H9 (cell line): ENCODE data around the gene GATAD2B. TPM values are rescaled to one million over a fixed set of nuclear protein-coding genes. Genes with fewer than 3 reads are reported as not detected.

Source experiments
- DNase-seq: peaks from one replicate; pipeline ENCODE4 v3.0.0-alpha.2; 2017
- H2AFZ ChIP-seq: one replicate; pipeline ENCODE4 v1.6.1; 2013; ENCODE audit warnings: mild to moderate bottlenecking, low read length, control low read depth, moderate library complexity
- H2AK5ac ChIP-seq: 2 replicates; pipeline ENCODE4 v1.6.1; 2013; ENCODE audit warnings: low read length, control low read depth, mixed read lengths; ENCODE audit not compliant: insufficient read length
- H2BK120ac ChIP-seq: one replicate; pipeline ENCODE4 v1.6.1; 2013; ENCODE audit warnings: low read depth, mild to moderate bottlenecking, low read length, control low read depth, inconsistent platforms; ENCODE audit not compliant: poor library complexity, severe bottlenecking
- H2BK12ac ChIP-seq: 2 replicates; pipeline ENCODE4 v1.6.1; 2013; ENCODE audit warnings: low read length, control low read depth, mixed read lengths, low read depth; ENCODE audit not compliant: insufficient read length
- H2BK15ac ChIP-seq: 2 replicates; pipeline ENCODE4 v1.6.1; 2013; ENCODE audit warnings: low read depth, low read length, control low read depth
- H2BK20ac ChIP-seq: one replicate; pipeline ENCODE4 v1.6.1; 2013; ENCODE audit warnings: low read depth, mild to moderate bottlenecking, low read length, control low read depth, inconsistent platforms; ENCODE audit not compliant: poor library complexity, severe bottlenecking
- H2BK5ac ChIP-seq: 2 replicates; pipeline ENCODE4 v1.6.1; 2013; ENCODE audit warnings: low read length, control low read depth, mixed read lengths; ENCODE audit not compliant: insufficient read length
- H3K14ac ChIP-seq: 2 replicates; pipeline ENCODE4 v1.6.1; 2013; ENCODE audit warnings: low read length, control low read depth; ENCODE audit not compliant: insufficient read depth
- H3K18ac ChIP-seq: 2 replicates; pipeline ENCODE4 v1.6.1; 2013; ENCODE audit warnings: low read depth, mild to moderate bottlenecking, mixed read lengths, low read length, control low read depth; ENCODE audit not compliant: insufficient read length
- H3K23ac ChIP-seq: 2 replicates; pipeline ENCODE4 v1.6.1; 2013; ENCODE audit warnings: low read length, control low read depth, mixed read lengths, low read depth; ENCODE audit not compliant: insufficient read length
- H3K23me2 ChIP-seq: 2 replicates; pipeline ENCODE4 v1.6.1; 2013; ENCODE audit warnings: low read depth, mild to moderate bottlenecking, mixed read lengths, low read length, control low read depth; ENCODE audit not compliant: insufficient read length, poor library complexity, severe bottlenecking
- H3K27ac ChIP-seq: 2 replicates; pipeline ENCODE4 v1.5.1; 2013; ENCODE audit warnings: low read length, control low read depth, mixed read lengths, low read depth; ENCODE audit not compliant: insufficient read length
- H3K27me3 ChIP-seq: 2 replicates; pipeline ENCODE4 v1.6.1; 2013; ENCODE audit warnings: low read length, control low read depth, inconsistent platforms; ENCODE audit not compliant: insufficient read depth
- H3K4ac ChIP-seq: 2 replicates; pipeline ENCODE4 v1.6.1; 2013; ENCODE audit warnings: low read depth, mild to moderate bottlenecking, control low read depth, inconsistent platforms, low read length, moderate library complexity
- H3K4me1 ChIP-seq: 2 replicates; pipeline ENCODE4 v1.6.1; 2013; ENCODE audit warnings: low read length, control low read depth, inconsistent platforms; ENCODE audit not compliant: insufficient read depth
- H3K4me2 ChIP-seq: 2 replicates; pipeline ENCODE4 v1.6.1; 2013; ENCODE audit warnings: low read length, control low read depth, mixed read lengths; ENCODE audit not compliant: insufficient read length, insufficient read depth
- H3K56ac ChIP-seq: 2 replicates; pipeline ENCODE4 v1.6.1; 2013; ENCODE audit warnings: low read depth, mild to moderate bottlenecking, mixed read lengths, low read length, control low read depth; ENCODE audit not compliant: insufficient read length
- H3K79me1 ChIP-seq: 2 replicates; pipeline ENCODE4 v1.6.1; 2013; ENCODE audit warnings: low read depth, mild to moderate bottlenecking, moderate library complexity, low read length, control low read depth, inconsistent platforms; ENCODE audit not compliant: insufficient read depth, poor library complexity, severe bottlenecking
- H3K79me2 ChIP-seq: 2 replicates; pipeline ENCODE4 v1.6.1; 2013; ENCODE audit warnings: low read length, control low read depth, inconsistent platforms; ENCODE audit not compliant: insufficient read depth
- H3K9ac ChIP-seq: 2 replicates; pipeline ENCODE4 v1.6.1; 2013; ENCODE audit warnings: low read length, control low read depth, mixed read lengths; ENCODE audit not compliant: insufficient read length; ENCODE audit errors: extremely low read depth
- H3K9me3 ChIP-seq: one replicate; pipeline ENCODE4 v1.6.1; 2013; ENCODE audit warnings: low read depth, low read length, inconsistent platforms; ENCODE audit not compliant: control insufficient read depth
- H3T11ph ChIP-seq: one replicate; pipeline ENCODE4 v1.6.1; 2013; ENCODE audit warnings: mild to moderate bottlenecking, low read length, control low read depth, inconsistent platforms
- H4K20me1 ChIP-seq: one replicate; pipeline ENCODE4 v1.6.1; 2013; ENCODE audit not compliant: control insufficient read depth, insufficient read length, insufficient read depth
- H4K5ac ChIP-seq: 2 replicates; pipeline ENCODE4 v1.6.1; 2013; ENCODE audit warnings: low read depth, mild to moderate bottlenecking, mixed read lengths, low read length, control low read depth; ENCODE audit not compliant: insufficient read length
- H4K8ac ChIP-seq: replicated peaks from 2 replicates; pipeline ENCODE4 v1.6.1; 2013; ENCODE audit warnings: low read length, control low read depth, mixed read lengths, low read depth; ENCODE audit not compliant: insufficient read length
- H4K91ac ChIP-seq: 2 replicates; pipeline ENCODE4 v1.6.1; 2013; ENCODE audit warnings: low read depth, mild to moderate bottlenecking, moderate library complexity, mixed read lengths, low read length, control low read depth; ENCODE audit not compliant: insufficient read length
- H3K27ac Mint-ChIP-seq, 3 experiments: 2 replicates in 2 of 3; 3 replicates in 1 of 3; pipeline ENCODE4 v1.8.0; 2020 to 2021; ENCODE audit warnings: mixed read lengths in 3 of 3, mild to moderate bottlenecking in 1 of 3, moderate library complexity in 1 of 3
- H3K27me3 Mint-ChIP-seq: 2 replicates; pipeline ENCODE4 v1.8.0; 2021; ENCODE audit warnings: low read depth, mild to moderate bottlenecking, moderate library complexity, mixed read lengths
- H3K36me3 Mint-ChIP-seq, 3 experiments: 2 replicates in 2 of 3; 3 replicates in 1 of 3; pipeline ENCODE4 v1.8.0; 2020 to 2021; ENCODE audit warnings: low read depth in 3 of 3, mixed read lengths in 3 of 3; ENCODE audit not compliant: insufficient read depth in 1 of 3
- H3K4me1 Mint-ChIP-seq, 2 experiments: 2 replicates each; pipeline ENCODE4 v1.8.0; 2020; ENCODE audit warnings: mixed read lengths in 2 of 2
- H3K4me3 Mint-ChIP-seq, 2 experiments: 2 replicates in 1 of 2; 3 replicates in 1 of 2; pipeline ENCODE4 v1.8.0; 2020 to 2021; ENCODE audit warnings: mild to moderate bottlenecking in 2 of 2, mixed read lengths in 2 of 2, moderate library complexity in 1 of 2
- H3K9me3 Mint-ChIP-seq, 2 experiments: 2 replicates in 1 of 2; 3 replicates in 1 of 2; pipeline ENCODE4 v1.8.0; 2020; ENCODE audit warnings: mild to moderate bottlenecking in 2 of 2, mixed read lengths in 2 of 2, moderate library complexity in 1 of 2
- CTCF ChIP-seq: fragments of 200-600 bp; sonication (generic); conservative IDR thresholded peaks from 3 replicates; pipeline ENCODE4 v1.8.0; 2021; ENCODE audit warnings: antibody characterized with exemption, mild to moderate bottlenecking
- WGBS: extraction: QIAGEN DNeasy Blood & Tissue Kit; methylation state at CpG from one replicate; pipeline ENCODE4 v1.1.7; 2013; ENCODE audit warnings: missing lambda C conversion rate, low lambda C conversion rate, mixed read lengths; ENCODE audit not compliant: insufficient read length; ENCODE audit errors: extremely low coverage; 5-methylcytosine and 5-hydroxymethylcytosine counted together
- total RNA-seq: library from RNA; stranded (reverse); gene quantifications from 2 replicates; pipeline ENCODE4 v1.2.1, GENCODE V29; 2021

GATAD2B gene
- total RNA-seq, 1 experiment from 2014 or later: 44.1 TPM

- Histone ChIP-seq H3K4me2 (peak overlapping the region; percentile 6), H3K23me2 (peaks cover 25% of the 10 kb centered on the region), H3T11ph (no peak overlapping the region), H3K23ac (no peak overlapping the region), H2AFZ (no peak overlapping the region), H2BK12ac (no peak overlapping the region), H3K27me3 (no peaks in the 10 kb centered on the region), H3K79me2 (peaks cover 43% of the 10 kb centered on the region), H4K8ac (no peak overlapping the region), H3K79me1 (peaks cover 21% of the 10 kb centered on the region), H3K14ac (no peak overlapping the region), H3K56ac (no peak overlapping the region), H3K4me1 (no peaks in the 10 kb centered on the region), H3K9me3 (no peaks in the 10 kb centered on the region), H2BK120ac (no peak overlapping the region), H3K27ac (no peak overlapping the region), H2BK20ac (no peak overlapping the region), H2BK15ac (no peak overlapping the region), H4K91ac (no peak overlapping the region), H3K4ac (no peak overlapping the region), H4K20me1 (no peaks in the 10 kb centered on the region), H4K5ac (no peak overlapping the region), H3K18ac (no peak overlapping the region), H2AK5ac (no peak overlapping the region), H3K9ac (no peak overlapping the region), H2BK5ac (no peak overlapping the region)
- Mint-ChIP-seq H3K27ac (peak overlapping the region; percentile 7 to 90 (median 87)), H3K4me3 (peak overlapping the region; percentile 99 to 100), H3K36me3 (peaks cover 27 to 42% (median 29%) of the 10 kb centered on the region in 3 experiments), H3K27me3 (no peaks in the 10 kb centered on the region), H3K4me1 (peaks cover 39 to 46% of the 10 kb centered on the region in 2 experiments), H3K9me3 (no peaks in the 10 kb centered on the region; a peak in 1 of 5 replicates)
- no peak for DNase-seq
- no peak for TF ChIP-seq CTCF
- WGBS: no CpG with 5 or more reads among the region's 4 CpGs
These were observed 36.1 kb upstream of the GATAD2B start for GRCh38 chr1:153958961-153959260.
